GM10248 (cell line): Measurements from ENCODE around the gene CAMKK2.
"Not testable (repeated sequence)": the region's sequence is repeated elsewhere in the genome, so short reads cannot be mapped to it uniquely, and the experiment has no call there.

Source experiments
- CTCF ChIA-PET: fragments of 300-600 bp; sonication (Branson Sonifier 250); formaldehyde crosslinking; extraction: SDS; loops from one replicate; lab custom pipeline; 2021; ENCODE audit warnings: antibody characterized with exemption; lab: Yijun Ruan, JAX
- POLR2A ChIA-PET: fragments of 350-650 bp; sonication (Branson Sonifier 250); formaldehyde crosslinking; extraction: SDS; loops from one replicate; lab custom pipeline; 2020; ENCODE audit warnings: antibody characterized with exemption; lab: Yijun Ruan, JAX
- DNase-seq: peaks from one replicate; pipeline ENCODE4 v3.0.0; 2012; ENCODE audit errors: extremely low spot score
- TF ChIP-seq, protein P1 (sequence below): IDR thresholded peaks from 2 replicates; pipeline ENCODE4 v1.5.1; 2012; ENCODE audit warnings: mild to moderate bottlenecking, low read depth; ENCODE audit errors: extremely low read depth, missing control alignments, control extremely low read depth

CAMKK2 gene

GRCh38 chr12:121232163-121232562 is 64.3 kb downstream of the CAMKK2 start:
- ChIA-PET POLR2A (no interaction called here), CTCF (no interaction called here)
- no peak for DNase-seq
- TF ChIP-seq, protein P1, sequence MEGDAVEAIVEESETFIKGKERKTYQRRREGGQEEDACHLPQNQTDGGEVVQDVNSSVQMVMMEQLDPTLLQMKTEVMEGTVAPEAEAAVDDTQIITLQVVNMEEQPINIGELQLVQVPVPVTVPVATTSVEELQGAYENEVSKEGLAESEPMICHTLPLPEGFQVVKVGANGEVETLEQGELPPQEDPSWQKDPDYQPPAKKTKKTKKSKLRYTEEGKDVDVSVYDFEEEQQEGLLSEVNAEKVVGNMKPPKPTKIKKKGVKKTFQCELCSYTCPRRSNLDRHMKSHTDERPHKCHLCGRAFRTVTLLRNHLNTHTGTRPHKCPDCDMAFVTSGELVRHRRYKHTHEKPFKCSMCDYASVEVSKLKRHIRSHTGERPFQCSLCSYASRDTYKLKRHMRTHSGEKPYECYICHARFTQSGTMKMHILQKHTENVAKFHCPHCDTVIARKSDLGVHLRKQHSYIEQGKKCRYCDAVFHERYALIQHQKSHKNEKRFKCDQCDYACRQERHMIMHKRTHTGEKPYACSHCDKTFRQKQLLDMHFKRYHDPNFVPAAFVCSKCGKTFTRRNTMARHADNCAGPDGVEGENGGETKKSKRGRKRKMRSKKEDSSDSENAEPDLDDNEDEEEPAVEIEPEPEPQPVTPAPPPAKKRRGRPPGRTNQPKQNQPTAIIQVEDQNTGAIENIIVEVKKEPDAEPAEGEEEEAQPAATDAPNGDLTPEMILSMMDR: no peak

DNA sequence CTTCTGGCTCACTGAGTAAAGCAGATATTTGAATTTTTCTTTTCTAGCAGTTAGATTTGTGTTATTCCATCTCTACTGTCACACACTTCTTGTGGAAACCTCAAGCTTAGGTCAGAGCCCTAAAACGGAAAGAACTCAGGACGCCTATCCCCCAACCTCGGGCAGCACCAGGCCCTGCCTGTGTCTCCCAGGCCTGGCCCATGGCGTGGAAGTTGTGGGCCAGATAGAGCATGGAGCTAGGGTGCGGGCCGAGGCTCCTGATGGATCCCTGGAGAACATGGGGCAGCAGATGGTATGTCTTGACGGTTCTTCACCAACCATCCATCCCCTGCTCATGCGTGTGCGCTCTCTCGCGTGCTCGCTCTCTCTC is 66.0 kb downstream of the CAMKK2 start:
- ChIA-PET POLR2A (no interaction called here), CTCF (interaction anchor here (1.0 to 3.0 kb wide), 10 partner anchors 9 to 121 kb away, joined by 3 to 40 read pairs (median 4); no protein-coding TSS in a partner anchor)
- TF ChIP-seq, protein P1: peak; percentile 12
- DNase-seq: no peak

DNA sequence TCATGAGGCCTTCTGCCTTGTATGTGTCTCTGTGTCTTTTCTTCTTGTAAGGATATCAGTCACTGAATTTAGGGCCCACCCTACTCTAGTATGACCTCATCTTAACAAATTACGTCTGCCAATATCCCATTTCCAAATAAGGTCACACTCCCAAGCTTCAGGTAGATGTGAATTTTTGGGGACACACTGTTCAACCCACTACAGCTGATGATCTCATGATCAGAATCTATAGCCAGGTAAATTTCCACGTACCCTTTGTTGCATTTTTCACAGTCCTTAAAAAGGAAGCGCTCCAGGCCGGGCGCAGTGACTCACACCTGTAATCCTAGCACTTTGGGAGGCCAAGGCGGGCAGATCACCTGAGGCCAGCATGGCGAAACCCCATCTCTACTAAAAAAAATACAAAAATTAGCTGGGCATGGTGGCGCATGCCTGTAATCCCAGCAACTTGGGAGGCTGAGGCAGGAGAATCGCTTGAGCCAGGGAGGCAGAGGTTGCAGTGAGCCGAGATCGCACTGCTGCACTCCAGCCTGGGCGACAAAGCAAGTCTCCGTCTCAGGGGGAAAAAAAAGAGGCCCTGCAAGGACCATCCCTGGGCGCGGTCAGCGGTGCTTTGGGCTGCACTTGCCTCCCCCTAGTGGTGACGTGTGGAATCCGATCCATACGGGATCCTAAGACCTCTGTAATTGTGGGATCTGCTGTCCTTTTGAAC is 66.5 kb downstream of the CAMKK2 start:
- TF ChIP-seq, protein P1: peak; percentile 79
- DNase-seq: peak; percentile 74
- CTCF ChIA-PET: interaction anchor here (0.6 to 3.0 kb wide), 13 partner anchors 10 to 224 kb away, joined by 3 to 40 read pairs (median 4); no protein-coding TSS in a partner anchor
- POLR2A ChIA-PET: not testable (repeated sequence)

DNA sequence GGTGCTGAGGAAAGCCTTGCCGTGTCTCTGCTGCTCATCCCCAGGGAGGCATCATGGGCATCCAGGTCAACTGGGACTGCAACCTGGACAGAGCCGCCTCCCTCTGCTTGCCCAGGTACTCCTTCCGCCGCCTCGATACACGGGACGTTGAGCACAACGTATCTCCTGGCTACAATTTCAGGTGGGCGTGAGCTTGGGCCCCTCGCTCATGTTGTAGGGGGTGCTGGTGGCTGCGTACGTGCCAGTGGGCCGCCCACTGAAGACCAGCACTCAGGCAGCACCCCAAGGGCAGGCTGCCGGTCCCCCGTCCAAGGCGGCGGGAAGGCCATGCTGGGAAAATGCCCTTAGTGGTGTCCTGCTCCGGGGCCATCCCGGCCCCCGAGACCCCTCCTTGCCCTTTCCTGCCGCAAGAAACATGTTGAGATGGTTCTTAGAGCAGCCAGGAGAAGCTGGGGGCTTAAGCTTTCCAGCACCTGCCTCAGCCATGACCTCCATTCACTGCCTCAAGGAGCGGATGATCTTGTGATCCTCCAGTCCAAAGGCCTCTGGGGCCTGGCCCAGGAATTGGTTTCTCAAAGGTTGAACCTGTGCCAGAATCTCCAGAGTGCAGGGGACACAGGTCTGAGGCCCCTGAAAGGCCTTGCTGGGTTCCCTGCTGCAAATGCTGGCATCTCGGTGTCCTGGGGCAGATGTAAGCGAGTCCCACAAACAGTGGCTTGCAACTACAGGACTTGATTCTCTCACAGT is 67.4 kb downstream of the CAMKK2 start:
- TF ChIP-seq, protein P1: no peak
- POLR2A ChIA-PET: no interaction called here
- CTCF ChIA-PET: interaction anchor here (0.6 to 3.0 kb wide), 7 partner anchors 11 to 223 kb away, joined by 3 to 40 read pairs (median 4); no protein-coding TSS in a partner anchor
- no peak for DNase-seq

DNA sequence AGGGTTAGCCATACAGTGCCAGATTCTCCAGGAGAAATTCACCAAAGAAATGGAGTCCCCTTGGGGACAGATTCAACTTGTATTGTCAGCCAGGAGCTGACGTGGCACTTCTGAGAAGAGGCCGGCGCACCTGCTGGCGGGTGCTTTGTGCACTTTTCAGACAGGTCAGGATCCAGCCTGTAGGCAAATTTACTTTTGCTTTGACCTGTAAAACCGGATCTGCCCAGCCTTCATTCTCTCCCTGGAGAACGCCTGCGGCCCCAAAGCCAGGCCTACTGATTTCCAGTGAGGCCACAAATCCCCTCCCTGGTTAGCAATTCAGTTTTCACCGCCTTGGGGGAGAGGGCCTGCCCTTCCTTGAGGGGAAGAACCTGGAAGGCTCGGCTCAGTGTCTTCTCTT is 69.2 kb downstream of the CAMKK2 start:
- ChIA-PET CTCF (interaction anchor here (0.9 to 1.3 kb wide), 2 partner anchors 12 to 21 kb away, joined by 3 read pairs; no protein-coding TSS in a partner anchor), POLR2A (no interaction called here)
- DNase-seq: peak; percentile 76
- TF ChIP-seq, protein P1: no peak

GRCh38 chr12:121226871-121227270 is 69.6 kb downstream of the CAMKK2 start:
- POLR2A ChIA-PET: interaction anchor here (0.7 kb wide), 1 partner anchor 335 kb away, joined by 4 read pairs; no protein-coding TSS in a partner anchor
- DNase-seq: not testable (repeated sequence)
- CTCF ChIA-PET: interaction anchor here (1.3 kb wide), 1 partner anchor 21 kb away, joined by 3 read pairs; no protein-coding TSS in a partner anchor

DNA sequence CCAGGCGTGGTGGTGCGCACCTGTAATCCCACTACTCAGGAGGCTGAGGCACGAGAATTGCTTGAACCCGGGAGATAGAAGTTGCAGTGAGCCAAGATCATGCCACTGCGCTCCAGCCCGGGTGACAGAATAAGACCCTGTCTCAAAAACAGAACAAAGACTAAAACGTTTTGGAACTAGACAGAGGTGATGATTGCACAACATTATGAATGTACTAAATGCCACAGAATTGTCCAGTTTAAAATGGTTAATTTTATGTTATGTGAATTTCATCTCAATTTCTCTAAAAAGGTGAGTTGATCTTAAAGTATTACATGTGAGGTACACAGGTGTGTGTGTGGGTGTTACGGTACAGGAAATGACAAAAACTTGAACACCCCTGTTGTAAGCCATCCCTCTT is 70.1 kb downstream of the CAMKK2 start:
- CTCF ChIA-PET: no interaction called here
- POLR2A ChIA-PET: interaction anchor here (0.7 kb wide), 1 partner anchor 334 kb away, joined by 4 read pairs; no protein-coding TSS in a partner anchor

More for the DNA sequence above, 70.1 kb downstream of the CAMKK2 start:
- TF ChIP-seq, protein P1: no peak
- no peak for DNase-seq
